Effector memory CD4-positive, alpha-beta T cell (primary cell): ENCODE data around the gene CCDC6.

Source experiments
- DNase-seq, 3 donors: peaks; one replicate each; pipeline ENCODE4 v3.0.0-alpha.2; 2020
- H3K27ac ChIP-seq: 2 replicates; pipeline ENCODE4 v1.7.0; 2013; ENCODE audit warnings: mild to moderate bottlenecking, low read length, moderate library complexity; ENCODE audit not compliant: insufficient read depth, poor library complexity, severe bottlenecking
- H3K27me3 ChIP-seq: replicated peaks from 2 replicates; pipeline ENCODE4 v1.7.0; 2013; ENCODE audit warnings: mild to moderate bottlenecking, low read length; ENCODE audit not compliant: insufficient read depth, control insufficient read depth, poor library complexity, severe bottlenecking
- H3K36me3 ChIP-seq: 2 replicates; pipeline ENCODE4 v1.7.0; 2013; ENCODE audit warnings: mild to moderate bottlenecking, low read length, moderate library complexity; ENCODE audit not compliant: control insufficient read depth, insufficient read depth
- H3K4me1 ChIP-seq: 2 replicates; pipeline ENCODE4 v1.7.0; 2013; ENCODE audit warnings: low read length, mild to moderate bottlenecking; ENCODE audit not compliant: control insufficient read depth, insufficient read depth, poor library complexity, severe bottlenecking
- H3K4me3 ChIP-seq: 2 replicates; pipeline ENCODE4 v1.7.0; 2013; ENCODE audit warnings: low read length, low read depth, mild to moderate bottlenecking; ENCODE audit not compliant: insufficient read depth, poor library complexity, severe bottlenecking
- H3K9me3 ChIP-seq: 2 replicates; pipeline ENCODE4 v1.7.0; 2013; ENCODE audit warnings: mild to moderate bottlenecking, low read length, moderate library complexity; ENCODE audit not compliant: control insufficient read depth

CCDC6 gene

GRCh38 chr10:59873896-59874295 is 32.5 kb downstream of the CCDC6 start:
- Histone ChIP-seq H3K27ac (no peak overlapping the region), H3K9me3 (no peaks in the 10 kb centered on the region), H3K36me3 (no peaks in the 10 kb centered on the region), H3K4me1 (no peaks in the 10 kb centered on the region), H3K4me3 (no peak overlapping the region), H3K27me3 (no peaks in the 10 kb centered on the region)
- no peak for DNase-seq

- Histone ChIP-seq H3K27ac (no peak overlapping the region), H3K4me3 (no peak overlapping the region), H3K9me3 (no peaks in the 10 kb centered on the region), H3K27me3 (no peaks in the 10 kb centered on the region), H3K4me1 (no peaks in the 10 kb centered on the region), H3K36me3 (no peaks in the 10 kb centered on the region)
- DNase-seq = no peak
Observed at GRCh38 chr10:59872892-59873463, 33.4 kb downstream of the CCDC6 start.

- Histone ChIP-seq H3K9me3 (no peaks in the 10 kb centered on the region), H3K27me3 (no peaks in the 10 kb centered on the region), H3K27ac (no peak overlapping the region), H3K4me1 (no peaks in the 10 kb centered on the region), H3K36me3 (no peaks in the 10 kb centered on the region), H3K4me3 (no peak overlapping the region)
- DNase-seq = no peak
Observed at GRCh38 chr10:59870152-59870551, 36.2 kb downstream of the CCDC6 start.

- H3K4me3 ChIP-seq = no peak overlapping the region
- H3K27ac ChIP-seq = no peak overlapping the region
- H3K4me1 ChIP-seq = no peaks in the 10 kb centered on the region
- DNase-seq = no peak
- no peaks in the 10 kb centered on the region for H3K27me3 ChIP-seq
- no peaks in the 10 kb centered on the region for H3K9me3 ChIP-seq
- H3K36me3 ChIP-seq = no peaks in the 10 kb centered on the region
Observed at GRCh38 chr10:59869594-59869940, 36.8 kb downstream of the CCDC6 start.

GRCh38 chr10:59868696-59869593 is 37.4 kb downstream of the CCDC6 start:
- Histone ChIP-seq H3K4me1 (no peaks in the 10 kb centered on the region), H3K4me3 (no peak overlapping the region), H3K36me3 (no peaks in the 10 kb centered on the region), H3K9me3 (no peaks in the 10 kb centered on the region), H3K27ac (no peak overlapping the region), H3K27me3 (no peaks in the 10 kb centered on the region)
- no peak for DNase-seq

GRCh38 chr10:59867590-59867989 is 38.8 kb downstream of the CCDC6 start:
- no peak overlapping the region for H3K4me3 ChIP-seq
- no peaks in the 10 kb centered on the region for H3K27me3 ChIP-seq
- H3K27ac ChIP-seq = no peak overlapping the region
- no peaks in the 10 kb centered on the region for H3K36me3 ChIP-seq
- no peak for DNase-seq
- no peaks in the 10 kb centered on the region for H3K4me1 ChIP-seq
- no peaks in the 10 kb centered on the region for H3K9me3 ChIP-seq

- no peak overlapping the region for H3K27ac ChIP-seq
- no peaks in the 10 kb centered on the region for H3K36me3 ChIP-seq
- no peaks in the 10 kb centered on the region for H3K4me1 ChIP-seq
- no peak overlapping the region for H3K4me3 ChIP-seq
- no peak for DNase-seq
- H3K9me3 ChIP-seq = no peaks in the 10 kb centered on the region
- H3K27me3 ChIP-seq = no peaks in the 10 kb centered on the region
Observed at GRCh38 chr10:59865101-59865500, 41.3 kb downstream of the CCDC6 start.

GRCh38 chr10:59864141-59864962 is 42.0 kb downstream of the CCDC6 start:
- DNase-seq = no peak
- no peaks in the 10 kb centered on the region for H3K4me1 ChIP-seq
- no peaks in the 10 kb centered on the region for H3K9me3 ChIP-seq
- no peak overlapping the region for H3K27ac ChIP-seq
- H3K4me3 ChIP-seq = no peak overlapping the region
- H3K27me3 ChIP-seq = no peaks in the 10 kb centered on the region
- H3K36me3 ChIP-seq = no peaks in the 10 kb centered on the region

GRCh38 chr10:59859570-59859969 is 46.8 kb downstream of the CCDC6 start:
- DNase-seq = no peak
- no peaks in the 10 kb centered on the region for H3K4me1 ChIP-seq
- no peaks in the 10 kb centered on the region for H3K9me3 ChIP-seq
- no peak overlapping the region for H3K4me3 ChIP-seq
- no peaks in the 10 kb centered on the region for H3K36me3 ChIP-seq
- H3K27me3 ChIP-seq = no peaks in the 10 kb centered on the region
- no peak overlapping the region for H3K27ac ChIP-seq

- no peak overlapping the region for H3K27ac ChIP-seq
- DNase-seq = no peak
- no peaks in the 10 kb centered on the region for H3K36me3 ChIP-seq
- H3K4me3 ChIP-seq = no peak overlapping the region
- H3K27me3 ChIP-seq = no peaks in the 10 kb centered on the region
- H3K4me1 ChIP-seq = no peaks in the 10 kb centered on the region
- H3K9me3 ChIP-seq = no peaks in the 10 kb centered on the region
Observed at GRCh38 chr10:59857921-59858320, 48.4 kb downstream of the CCDC6 start.
